Activated naive CD4-positive, alpha-beta T cell treated with anti-CD3 and anti-CD28 coated beads, Interleukin-2, amount 50 U/mL, for 24 hours (primary cell): Measurements from ENCODE around the gene NUMB.
A peak's percentile ranks its signal among the peaks of the same experiment; 100 is the strongest.

Source experiments
- H3K27ac Mint-ChIP-seq: one replicate; pipeline ENCODE4 v1.8.0; 2021; ENCODE audit warnings: mild to moderate bottlenecking, mixed read lengths
- H3K27me3 Mint-ChIP-seq: one replicate; pipeline ENCODE4 v1.8.0; 2021; ENCODE audit warnings: mixed read lengths
- H3K36me3 Mint-ChIP-seq: one replicate; pipeline ENCODE4 v1.8.0; 2021; ENCODE audit warnings: mixed read lengths
- H3K4me1 Mint-ChIP-seq: one replicate; pipeline ENCODE4 v1.8.0; 2021; ENCODE audit warnings: mixed read lengths
- H3K4me3 Mint-ChIP-seq: one replicate; pipeline ENCODE4 v1.8.0; 2021; ENCODE audit warnings: mild to moderate bottlenecking, mixed read lengths
- H3K9me3 Mint-ChIP-seq: one replicate; pipeline ENCODE4 v1.8.0; 2021; ENCODE audit warnings: mixed read lengths

NUMB gene

DNA sequence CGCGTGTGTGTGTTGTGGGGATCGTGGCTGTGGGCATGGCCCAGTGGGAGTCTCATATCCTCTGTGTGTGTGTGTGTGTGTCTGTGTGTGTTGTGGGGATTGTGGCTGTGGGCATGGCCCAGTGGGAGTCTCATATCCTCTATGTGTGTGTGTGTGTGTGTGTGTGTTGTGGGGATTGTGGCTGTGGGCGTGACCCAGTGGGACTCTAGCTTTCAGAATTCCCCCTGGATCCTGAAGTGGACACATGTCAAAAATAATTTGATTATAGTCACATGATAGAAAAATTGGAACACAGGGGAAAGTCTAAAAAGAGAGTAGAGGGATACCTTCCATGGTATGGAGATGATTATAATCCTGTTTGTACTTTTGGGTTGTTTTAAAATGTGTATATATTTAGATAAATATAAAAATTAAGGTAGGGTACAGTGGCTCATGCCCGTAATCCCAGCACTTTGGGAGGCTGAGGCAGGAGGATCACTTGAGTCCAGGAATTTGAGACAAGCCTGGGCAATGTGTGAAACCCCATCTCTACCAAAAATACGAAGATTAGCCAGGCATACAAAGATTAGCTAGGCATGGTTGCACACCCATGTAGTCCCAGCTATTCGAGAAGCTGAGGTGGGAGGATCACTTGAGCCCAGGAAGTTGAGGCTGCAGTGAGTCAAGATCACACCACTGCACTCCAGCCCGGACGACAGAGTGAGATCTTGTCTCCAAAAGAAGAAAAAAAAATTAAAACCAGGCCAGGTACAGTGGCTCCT, 210.1 kb downstream of the NUMB start:
- Mint-ChIP-seq H3K4me3 (no peak overlapping the region), H3K27ac (no peak overlapping the region), H3K27me3 (peaks cover 13% of the 10 kb centered on the region), H3K4me1 (peaks cover 17% of the 10 kb centered on the region), H3K36me3 (no peaks in the 10 kb centered on the region), H3K9me3 (no peaks in the 10 kb centered on the region)

DNA sequence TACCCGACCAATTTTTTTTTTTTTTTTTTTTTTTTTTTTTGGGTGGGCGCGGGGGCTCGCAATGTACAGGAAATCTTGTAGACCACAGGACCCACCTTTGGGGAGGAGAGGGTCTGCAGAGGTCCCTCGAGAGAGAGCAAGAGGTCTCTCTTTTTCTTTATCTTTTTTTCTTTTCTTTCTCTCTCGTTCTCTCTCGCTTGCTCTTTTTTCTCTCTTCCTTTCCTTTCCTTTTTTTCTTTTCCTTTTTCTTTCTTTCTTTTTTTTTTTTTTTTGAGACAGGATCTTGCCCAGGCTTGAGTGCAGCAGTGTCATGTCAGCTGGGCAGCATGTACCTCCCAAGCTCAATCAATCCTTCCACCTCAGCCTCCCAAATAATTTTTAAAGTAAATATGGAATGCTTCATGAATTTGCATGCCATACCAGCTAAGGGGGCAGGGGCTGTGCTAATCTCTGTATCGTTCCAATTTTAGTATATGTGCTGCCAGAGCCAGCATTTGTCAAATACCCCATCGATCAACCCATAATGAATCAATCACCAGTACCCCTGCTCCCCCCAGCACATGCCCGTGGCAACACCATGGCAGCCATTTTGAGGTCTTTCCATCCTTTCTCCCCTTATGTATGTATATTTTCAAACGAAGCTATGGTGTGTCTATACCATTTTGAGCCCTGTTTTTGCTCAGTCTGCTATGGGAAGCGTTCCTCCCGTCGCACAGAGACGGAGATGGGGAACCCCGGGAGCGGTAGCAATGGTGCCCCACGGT, 211.8 kb downstream of the NUMB start:
- H3K4me3 Mint-ChIP-seq: peak overlapping the region; percentile 84
- H3K27ac Mint-ChIP-seq: no peak overlapping the region
- peaks cover 21% of the 10 kb centered on the region for H3K27me3 Mint-ChIP-seq
- no peaks in the 10 kb centered on the region for H3K9me3 Mint-ChIP-seq
- H3K36me3 Mint-ChIP-seq: no peaks in the 10 kb centered on the region
- H3K4me1 Mint-ChIP-seq: peaks cover 21% of the 10 kb centered on the region

DNA sequence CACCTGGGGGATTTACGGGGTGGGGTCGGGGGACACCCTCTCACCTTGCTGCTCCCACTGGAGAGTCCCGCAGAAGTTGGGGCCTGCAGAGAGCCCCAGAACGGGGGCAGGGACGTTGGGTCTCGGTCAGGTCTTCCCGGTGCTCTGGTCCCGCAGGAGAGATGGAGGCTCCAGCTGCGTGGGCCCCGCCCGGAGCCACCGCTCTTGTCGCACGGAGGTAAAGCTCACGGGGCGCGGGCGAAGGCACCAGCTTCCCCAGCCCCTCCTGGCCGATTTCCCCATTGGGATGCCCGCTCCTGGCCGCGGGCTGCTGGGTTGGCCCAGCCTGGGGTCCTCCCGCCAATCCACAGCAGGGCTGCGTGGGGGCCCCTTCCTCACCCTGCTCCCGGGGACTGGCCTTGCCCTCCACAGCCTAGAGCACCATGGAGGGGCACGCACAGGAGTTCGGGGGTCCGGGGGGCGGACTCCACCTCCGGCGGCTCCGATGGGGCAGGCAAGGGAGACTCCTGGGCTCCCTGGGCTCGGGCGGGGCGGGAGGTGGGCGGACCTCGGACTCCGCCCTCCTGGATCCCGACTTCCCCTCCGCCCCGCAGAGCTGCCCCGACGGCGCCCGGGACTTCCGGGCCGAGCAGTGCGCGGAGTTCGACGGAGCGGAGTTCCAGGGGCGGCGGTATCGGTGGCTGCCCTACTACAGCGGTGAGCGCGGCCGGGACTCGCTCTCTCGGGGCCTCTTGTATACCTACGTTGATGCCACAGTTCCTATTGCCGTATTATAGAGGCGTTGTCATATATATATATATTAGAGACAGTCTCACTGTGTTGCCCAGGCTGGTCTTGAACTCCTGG, 212.6 kb downstream of the NUMB start:
- Mint-ChIP-seq H3K27me3 (peaks cover 26% of the 10 kb centered on the region), H3K4me1 (peaks cover 21% of the 10 kb centered on the region), H3K36me3 (no peaks in the 10 kb centered on the region), H3K9me3 (no peaks in the 10 kb centered on the region), H3K4me3 (peak overlapping the region; percentile 80), H3K27ac (no peak overlapping the region)

DNA sequence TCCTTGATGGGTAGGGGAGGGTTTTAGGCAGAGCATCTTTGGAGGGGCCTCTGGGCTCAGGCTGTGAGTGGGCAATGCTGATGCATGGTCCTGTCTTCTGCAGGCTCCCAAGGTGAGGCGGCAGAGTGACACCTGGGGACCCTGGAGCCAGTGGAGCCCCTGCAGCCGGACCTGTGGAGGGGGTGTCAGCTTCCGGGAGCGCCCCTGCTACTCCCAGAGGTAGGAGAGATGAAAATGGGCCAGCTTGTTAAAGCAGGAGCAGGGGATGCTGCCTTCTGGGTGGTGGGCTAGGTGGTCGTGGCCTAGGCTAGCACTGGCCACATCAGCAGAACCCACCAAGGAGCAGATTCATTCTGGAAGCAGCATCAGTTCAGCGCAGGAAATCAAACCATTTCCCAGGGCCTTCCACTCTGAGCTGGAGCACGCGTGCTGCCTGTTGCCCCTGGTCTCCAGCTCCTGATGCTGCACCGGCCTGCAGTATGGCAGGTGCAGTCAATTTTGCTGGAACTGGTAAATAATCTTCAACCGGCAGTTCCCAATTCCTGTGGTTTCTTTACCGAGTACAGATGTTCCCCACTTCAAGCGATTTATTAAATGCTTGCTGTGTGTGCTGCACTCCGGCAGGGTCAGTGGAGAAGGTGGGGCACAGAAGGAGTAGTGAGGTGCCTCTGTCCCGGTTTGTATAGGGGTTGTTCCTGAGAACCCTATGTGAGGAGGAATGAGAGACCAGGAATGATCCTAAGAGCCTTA, 213.6 kb downstream of the NUMB start:
- Mint-ChIP-seq H3K36me3 (no peaks in the 10 kb centered on the region), H3K4me1 (peaks cover 21% of the 10 kb centered on the region), H3K27ac (peak overlapping the region; percentile 44), H3K4me3 (peak overlapping the region; percentile 80), H3K27me3 (peaks cover 28% of the 10 kb centered on the region), H3K9me3 (no peaks in the 10 kb centered on the region)

DNA sequence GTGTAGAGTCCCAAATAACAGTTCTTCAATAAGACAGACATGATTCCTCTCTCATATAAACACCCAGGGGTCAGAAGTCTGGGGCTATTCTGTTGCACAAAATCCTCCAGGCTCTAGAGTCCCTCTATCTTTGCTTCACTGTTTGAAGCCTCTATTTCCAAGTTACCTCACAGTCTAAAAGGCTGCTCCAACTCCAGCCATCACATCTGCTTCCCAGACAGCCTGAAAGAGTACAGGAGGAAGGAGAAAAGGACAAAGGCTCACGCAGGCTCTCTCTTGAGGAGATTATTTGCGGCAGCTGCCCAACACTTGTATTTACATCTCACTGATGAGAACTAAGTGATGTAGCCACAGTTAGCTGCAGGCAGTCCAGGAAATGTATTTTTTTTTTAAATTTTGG, 214.6 kb downstream of the NUMB start:
- peaks cover 30% of the 10 kb centered on the region for H3K27me3 Mint-ChIP-seq
- peaks cover 21% of the 10 kb centered on the region for H3K4me1 Mint-ChIP-seq
- H3K4me3 Mint-ChIP-seq: no peak overlapping the region
- no peaks in the 10 kb centered on the region for H3K36me3 Mint-ChIP-seq
- H3K27ac Mint-ChIP-seq: no peak overlapping the region
- H3K9me3 Mint-ChIP-seq: no peaks in the 10 kb centered on the region

DNA sequence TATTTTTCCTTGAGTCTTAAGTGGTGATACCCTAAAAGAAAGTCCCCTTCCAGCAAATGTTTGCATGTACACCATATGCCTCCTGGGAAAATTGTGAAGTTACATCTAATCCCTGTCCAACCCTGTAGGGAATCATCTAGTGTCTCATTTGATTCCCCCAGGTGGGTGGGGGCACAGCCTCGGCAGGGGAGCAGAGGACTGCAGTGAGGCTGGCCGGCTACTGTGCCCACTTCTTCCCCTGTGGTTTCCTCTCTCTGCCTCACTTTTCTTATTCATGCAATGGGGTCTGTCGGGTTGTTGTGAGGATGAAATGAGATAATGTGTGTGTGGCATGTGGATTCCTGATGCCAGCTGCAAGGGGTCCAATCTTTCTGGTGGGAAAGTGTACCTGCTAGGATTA, 215.0 kb downstream of the NUMB start:
- H3K36me3 Mint-ChIP-seq: no peaks in the 10 kb centered on the region
- H3K27ac Mint-ChIP-seq: no peak overlapping the region
- no peak overlapping the region for H3K4me3 Mint-ChIP-seq
- H3K4me1 Mint-ChIP-seq: peaks cover 23% of the 10 kb centered on the region
- H3K9me3 Mint-ChIP-seq: no peaks in the 10 kb centered on the region
- H3K27me3 Mint-ChIP-seq: peaks cover 30% of the 10 kb centered on the region

DNA sequence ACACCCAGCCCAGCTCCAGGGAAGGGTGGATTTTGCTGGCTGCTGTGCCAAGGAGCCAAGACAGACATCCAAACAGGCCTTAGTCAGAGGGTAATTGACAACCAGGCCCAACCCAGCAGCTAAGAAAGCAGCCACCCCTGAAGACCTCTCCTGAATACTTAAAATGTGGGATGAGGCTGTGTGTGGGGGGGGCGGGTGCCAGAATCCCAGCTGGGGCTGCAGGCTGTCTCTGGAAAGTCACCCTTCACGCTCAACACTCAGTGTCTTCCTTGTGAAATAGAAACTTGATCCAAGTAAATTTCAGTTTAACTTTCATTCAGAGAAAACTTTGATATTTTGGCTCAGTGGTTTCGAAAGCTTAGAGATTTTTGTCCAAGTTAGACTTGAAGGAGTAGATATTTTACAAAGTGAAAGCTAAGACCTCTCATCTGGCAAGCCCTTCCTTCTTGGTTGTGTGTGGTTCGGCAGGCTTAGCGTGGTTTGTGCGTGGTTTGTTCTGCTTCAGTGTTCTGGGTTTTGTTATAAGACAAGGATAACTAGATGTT, 215.9 kb downstream of the NUMB start:
- Mint-ChIP-seq H3K4me3 (no peak overlapping the region), H3K4me1 (peaks cover 23% of the 10 kb centered on the region), H3K27me3 (peaks cover 30% of the 10 kb centered on the region), H3K36me3 (no peaks in the 10 kb centered on the region), H3K9me3 (no peaks in the 10 kb centered on the region), H3K27ac (no peak overlapping the region)

DNA sequence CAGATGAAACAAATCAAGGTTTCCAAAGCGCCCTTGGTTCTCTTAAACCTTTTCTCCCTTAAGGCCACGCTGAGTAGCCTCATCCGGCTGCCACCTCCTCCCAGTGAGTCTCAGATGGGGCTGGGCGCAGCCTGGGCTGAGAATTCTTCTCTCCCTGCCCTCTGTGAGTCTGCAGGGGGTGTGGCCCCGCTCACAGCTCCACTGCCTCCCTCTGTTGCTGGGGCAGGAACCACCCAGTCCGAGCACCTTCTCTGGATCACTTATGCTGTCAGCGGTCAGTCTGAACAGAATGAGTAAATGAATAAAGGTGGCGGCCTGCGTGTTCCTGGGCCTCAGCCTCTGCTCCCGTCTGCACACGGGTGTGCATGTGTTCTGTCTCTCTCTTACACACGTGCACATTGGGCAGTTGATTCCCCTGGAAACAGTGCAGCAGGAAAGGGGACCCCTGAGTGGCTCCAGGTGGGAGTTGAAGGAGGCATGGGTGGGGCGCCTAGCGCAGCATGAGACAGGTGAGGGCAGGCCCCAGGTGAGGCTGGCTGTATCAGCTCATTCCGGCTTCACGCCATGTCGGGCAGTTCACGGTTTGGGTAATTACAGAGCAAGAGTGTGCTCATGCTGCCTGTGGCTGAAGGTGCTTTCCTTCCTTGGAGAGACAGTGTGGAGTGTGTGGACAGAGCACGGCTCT, 216.7 kb downstream of the NUMB start:
- H3K4me1 Mint-ChIP-seq: peaks cover 20% of the 10 kb centered on the region
- peaks cover 34% of the 10 kb centered on the region for H3K27me3 Mint-ChIP-seq
- H3K4me3 Mint-ChIP-seq: no peak overlapping the region
- H3K27ac Mint-ChIP-seq: no peak overlapping the region
- H3K9me3 Mint-ChIP-seq: no peaks in the 10 kb centered on the region
- no peaks in the 10 kb centered on the region for H3K36me3 Mint-ChIP-seq

DNA sequence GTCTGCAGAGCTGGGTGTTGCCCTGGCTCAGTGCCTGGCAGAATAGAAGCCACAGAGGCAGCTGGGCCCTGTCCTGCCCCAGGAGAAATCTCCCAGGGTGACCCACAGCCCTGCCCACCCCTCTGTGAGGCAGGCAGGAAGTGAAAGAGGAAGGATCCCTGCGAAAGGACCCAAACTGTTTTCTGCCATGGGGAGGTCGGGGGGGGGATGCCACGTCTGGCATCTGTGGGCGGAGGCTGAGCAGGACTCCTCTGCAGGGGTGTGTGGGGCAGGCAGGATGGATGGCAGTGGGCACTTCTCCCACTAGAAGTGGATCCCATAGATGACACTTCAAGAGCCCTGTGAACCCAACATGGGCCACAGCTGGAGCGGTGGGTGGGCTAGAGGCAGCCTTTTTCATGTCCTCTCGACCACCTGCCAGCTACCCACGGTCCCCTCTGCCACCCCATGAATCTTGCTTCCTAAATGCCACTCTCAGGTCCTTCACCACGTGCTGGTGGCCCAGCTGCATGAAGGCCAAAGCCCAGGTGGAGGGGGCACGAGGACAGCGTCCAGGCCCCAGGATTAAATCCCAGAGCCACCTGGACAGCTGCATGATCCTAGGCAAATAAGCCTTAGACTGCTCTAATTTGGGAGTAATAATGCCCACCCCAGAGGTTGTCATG, 217.4 kb downstream of the NUMB start:
- Mint-ChIP-seq H3K4me3 (no peak overlapping the region), H3K4me1 (peaks cover 18% of the 10 kb centered on the region)

DNA sequence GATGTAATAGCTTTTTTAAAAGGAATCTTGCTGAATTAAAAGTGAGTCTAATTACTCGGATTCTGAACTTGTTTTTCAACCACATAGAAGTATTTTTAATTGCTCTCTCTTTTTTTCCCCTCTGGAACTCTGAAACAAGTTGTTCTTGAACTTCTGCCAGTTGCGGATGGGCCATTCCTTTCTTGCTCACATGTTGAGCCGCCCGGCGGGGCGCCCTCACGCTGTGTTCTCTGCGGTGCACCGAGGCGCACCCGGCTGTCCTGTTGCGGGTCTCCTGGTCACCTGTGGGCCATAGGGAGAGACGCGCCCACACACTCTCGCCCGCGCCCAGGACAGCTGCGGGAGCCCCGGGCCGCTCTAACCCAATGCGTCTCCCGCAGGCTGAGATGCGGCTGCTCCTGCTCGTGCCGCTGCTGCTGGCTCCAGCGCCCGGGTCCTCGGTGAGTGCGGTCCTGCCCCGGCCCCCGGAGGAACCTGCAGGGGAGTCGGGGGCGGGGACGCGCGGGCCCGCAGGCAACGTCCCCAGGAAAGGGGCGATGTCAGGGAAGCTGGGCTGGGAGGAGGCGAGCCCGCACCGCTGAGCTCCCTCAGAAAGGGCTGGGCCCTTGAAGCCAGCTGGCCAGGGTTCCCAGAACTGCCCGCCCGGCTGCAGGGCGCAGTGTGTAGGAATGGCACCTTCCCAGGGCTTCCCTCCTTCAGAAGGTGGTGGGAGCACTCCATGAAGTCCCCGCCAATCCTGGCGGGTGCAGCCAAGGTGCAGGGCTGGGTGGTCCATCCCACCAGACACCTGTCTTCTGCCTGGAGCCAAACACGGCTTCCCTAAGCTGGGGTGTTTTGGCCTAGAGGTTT, 218.7 kb downstream of the NUMB start:
- Mint-ChIP-seq H3K4me3 (no peak overlapping the region), H3K27me3 (peaks cover 45% of the 10 kb centered on the region), H3K9me3 (no peaks in the 10 kb centered on the region), H3K36me3 (no peaks in the 10 kb centered on the region), H3K27ac (no peak overlapping the region), H3K4me1 (peaks cover 15% of the 10 kb centered on the region)

More for the DNA sequence above, 217.4 kb downstream of the NUMB start:
- peaks cover 39% of the 10 kb centered on the region for H3K27me3 Mint-ChIP-seq
- no peak overlapping the region for H3K27ac Mint-ChIP-seq
- no peaks in the 10 kb centered on the region for H3K36me3 Mint-ChIP-seq
- H3K9me3 Mint-ChIP-seq: no peaks in the 10 kb centered on the region

DNA sequence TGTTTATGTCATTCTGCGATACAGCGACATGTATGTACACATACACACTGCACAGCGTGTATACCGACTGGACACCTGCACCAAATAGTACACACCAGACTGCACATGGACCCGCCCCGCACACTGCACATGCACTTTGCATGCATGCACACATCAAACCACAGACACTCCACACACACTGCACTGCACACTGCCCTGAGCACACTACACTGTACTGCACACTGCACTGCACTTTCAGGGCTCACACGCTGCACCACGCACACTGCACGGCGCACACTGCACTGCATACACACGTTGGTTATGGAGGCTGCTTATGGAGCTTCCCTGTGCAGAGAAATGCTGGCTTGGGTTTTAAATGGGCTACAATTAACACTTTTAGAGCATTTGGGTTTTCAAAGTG, 219.4 kb downstream of the NUMB start:
- Mint-ChIP-seq H3K9me3 (no peaks in the 10 kb centered on the region), H3K27ac (no peak overlapping the region), H3K4me1 (peaks cover 15% of the 10 kb centered on the region), H3K4me3 (no peak overlapping the region), H3K27me3 (peaks cover 46% of the 10 kb centered on the region), H3K36me3 (no peaks in the 10 kb centered on the region)

DNA sequence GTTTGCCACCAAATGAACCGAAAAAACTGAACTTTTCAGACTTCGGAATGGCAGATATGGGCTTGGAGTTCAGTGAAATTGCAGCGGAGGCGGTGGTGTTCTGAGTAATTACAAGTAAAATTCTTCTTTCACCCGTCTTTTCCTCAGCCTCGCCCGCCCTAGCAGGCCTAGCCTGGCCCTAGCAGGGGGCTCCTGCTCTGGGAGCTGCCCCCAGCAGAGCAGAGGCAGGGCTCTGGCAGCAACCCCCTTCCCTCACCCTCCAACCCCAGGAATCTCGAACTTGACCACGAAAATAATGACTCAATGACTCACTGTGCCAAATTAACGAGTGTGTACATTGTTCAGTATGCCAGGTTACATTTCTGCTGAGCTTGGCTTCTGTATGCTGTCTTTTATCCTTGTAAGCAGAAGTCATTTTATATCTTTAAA, 219.9 kb downstream of the NUMB start:
- H3K27me3 Mint-ChIP-seq: peaks cover 45% of the 10 kb centered on the region
- peaks cover 15% of the 10 kb centered on the region for H3K4me1 Mint-ChIP-seq
- H3K27ac Mint-ChIP-seq: no peak overlapping the region
- no peaks in the 10 kb centered on the region for H3K36me3 Mint-ChIP-seq
- H3K9me3 Mint-ChIP-seq: no peaks in the 10 kb centered on the region
- H3K4me3 Mint-ChIP-seq: peak overlapping the region; percentile 26

DNA sequence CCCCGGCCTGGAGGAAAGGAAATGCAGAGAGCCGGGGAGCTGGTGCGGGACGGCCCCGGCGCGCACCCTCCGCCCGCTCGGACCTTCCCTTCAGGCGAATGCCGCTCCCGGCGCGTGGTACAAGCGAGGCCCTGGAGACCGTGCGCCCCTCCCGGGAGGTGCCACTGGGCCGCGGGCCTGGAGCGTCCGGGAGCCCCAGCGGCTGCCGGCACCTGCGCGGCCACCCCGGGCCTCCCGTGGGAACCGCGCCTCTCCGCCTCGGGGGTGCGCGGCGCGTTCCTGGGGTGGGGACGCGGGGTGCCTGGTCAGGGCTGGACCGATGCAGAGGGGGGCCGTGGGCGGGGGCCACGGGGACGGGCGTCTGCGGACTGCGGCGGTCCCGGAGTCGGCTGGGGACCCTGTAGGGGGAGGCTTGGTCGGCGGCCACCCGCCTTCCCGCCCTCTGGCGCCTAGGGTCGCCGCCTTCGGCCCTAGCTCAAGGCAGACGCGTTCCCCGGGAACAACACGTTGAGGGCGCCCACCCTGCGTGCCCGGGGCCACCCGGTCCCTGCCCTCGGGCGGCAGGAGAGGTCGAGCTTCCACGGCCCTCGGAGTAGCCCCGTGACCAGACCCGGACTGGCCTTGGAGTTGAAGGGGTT, 220.4 kb downstream of the NUMB start:
- Mint-ChIP-seq H3K27me3 (peaks cover 42% of the 10 kb centered on the region), H3K27ac (no peak overlapping the region), H3K36me3 (no peaks in the 10 kb centered on the region), H3K4me3 (no peak overlapping the region), H3K9me3 (no peaks in the 10 kb centered on the region), H3K4me1 (peaks cover 15% of the 10 kb centered on the region)
